Transverse colon (tissue), 4 donors: Measurements from ENCODE around the gene AJM1. TPM values are rescaled to one million over a fixed set of nuclear protein-coding genes. Genes with fewer than 3 reads are reported as not detected.

Experiments
- DNase-seq: peaks from one replicate; pipeline ENCODE4 v3.0.0-alpha.2; 2019
- H3K27ac ChIP-seq, 4 donors: fragments of 200-600 bp; sonication (generic); 2 replicates each; pipeline ENCODE4 v1.5.1; 2016 to 2018; ENCODE audit warnings: inconsistent platforms in 4 of 4
- H3K27me3 ChIP-seq: fragments of 200-600 bp; sonication (generic); 2 replicates; pipeline ENCODE4 v1.5.1; 2017; ENCODE audit warnings: inconsistent platforms
- H3K36me3 ChIP-seq, 4 donors: fragments of 200-600 bp; sonication (generic); 2 replicates each; pipeline ENCODE4 v1.5.1; 2017 to 2019; ENCODE audit warnings: inconsistent platforms in 4 of 4
- H3K4me1 ChIP-seq, 4 donors: fragments of 200-600 bp; sonication (generic); 2 replicates each; pipeline ENCODE4 v1.5.1; 2017 to 2020; ENCODE audit warnings: inconsistent platforms in 4 of 4
- H3K4me3 ChIP-seq, 4 donors: fragments of 200-600 bp; sonication (generic); 1 replicate in 1 of 4; 2 replicates in 3 of 4; pipeline versions ENCODE4 v1.5.1 to v1.6.1; 2017 to 2019; ENCODE audit warnings: inconsistent platforms in 4 of 4
- H3K9me3 ChIP-seq, 2 donors: fragments of 200-600 bp; sonication (generic); 2 replicates each; pipeline ENCODE4 v1.5.1; 2017 to 2019; ENCODE audit warnings: inconsistent platforms in 2 of 2
- CTCF ChIP-seq, 5 experiments: fragments of 200-600 bp in 3 of 5; fragments of 450-650 bp in 2 of 5; sonication (generic) in 3 of 5; IDR thresholded peaks; 1 replicate in 2 of 5; 2 replicates in 3 of 5; pipeline ENCODE4 v1.5.1; 2016 to 2017; ENCODE audit warnings: antibody characterized with exemption in 5 of 5, inconsistent platforms in 3 of 5, mild to moderate bottlenecking in 2 of 5, moderate library complexity in 1 of 5
- EP300 ChIP-seq: sonication (generic); formaldehyde crosslinking; IDR thresholded peaks from one replicate; pipeline ENCODE4 v1.6.1; 2017; ENCODE audit warnings: antibody characterized with exemption, low read depth
- POLR2A ChIP-seq: fragments of 450-650 bp; IDR thresholded peaks from one replicate; pipeline ENCODE4 v1.6.1; 2016; ENCODE audit warnings: antibody characterized with exemption, mild to moderate bottlenecking, moderate library complexity
- POLR2AphosphoS5 ChIP-seq, 3 donors: sonication (generic); formaldehyde crosslinking; IDR thresholded peaks; one replicate each; pipeline ENCODE4 v1.6.1; 2016; ENCODE audit warnings: antibody characterized with exemption in 3 of 3
- WGBS, 2 donors: methylation state at CpG; one replicate each; pipeline ENCODE4 v1.1.5; 2018; ENCODE audit warnings: low coverage in 1 of 2; 5-methylcytosine and 5-hydroxymethylcytosine counted together
- in situ Hi-C, 4 donors: fragments of 200-750 bp; cut with MboI; loops; one replicate each; pipeline versions ENCODE4 v1.15.0 to v1.15.1; 2017; ENCODE audit warnings: low sequenced_read_pairs in 3 of 4, low pct_ligation_motif_present in 1 of 4, low pct_unique_long_range_greater_than_20kb in 1 of 4
- intact Hi-C: fragments of 100-400 bp; cut with DNase I; formaldehyde crosslinking; loops from one replicate; pipeline ENCODE4 v1.15.1; 2023; ENCODE audit warnings: low total_unique reads
- total RNA-seq, 4 donors: library from RNA; depleted of rRNA; stranded (reverse); fragments of >200 nt; gene quantifications; one replicate each; pipeline ENCODE4 v1.1.0, GENCODE V29; 2016

The AJM1 gene
- total RNA-seq, 4 donors from 2014 or later, result 9.8 to 26.5 (median 17.0) TPM

- in situ Hi-C loops (no loop called here), intact Hi-C loops (no loop called here)
- Histone ChIP-seq H3K27ac (no peak overlapping the region), H3K27me3 (peaks cover 37% of the 10 kb centered on the region), H3K9me3 (no peaks in the 10 kb centered on the region), H3K4me1 (peaks cover 20 to 44% (median 39%) of the 10 kb centered on the region in 4 donors), H3K4me3 (no peak overlapping the region), H3K36me3 (no peaks in the 10 kb centered on the region)
- no peak for DNase-seq
- WGBS, 2 donors, result 90% methylated on average over 22 of the region's 22 CpGs; no CpG with 5 or more reads in 1 of the 2 donors
- TF ChIP-seq POLR2AphosphoS5 (IDR thresholded peaks at IDR 0.05) (no peak), EP300 (no peak), POLR2A (no peak), CTCF (IDR thresholded peaks at IDR 0.05) (no peak)
Observed at GRCh38 chr9:136803551-136804508, 38.4 kb upstream of the AJM1 start.

GRCh38 chr9:136804509-136805206 is 37.6 kb upstream of the AJM1 start:
- Histone ChIP-seq H3K27ac (no peak overlapping the region), H3K36me3 (no peaks in the 10 kb centered on the region), H3K4me1 (peaks cover 26 to 47% (median 42%) of the 10 kb centered on the region in 4 donors), H3K27me3 (peaks cover 29% of the 10 kb centered on the region), H3K4me3 (no peak overlapping the region), H3K9me3 (no peaks in the 10 kb centered on the region)
- WGBS, 2 donors, result 97% methylated on average over 20 of the region's 20 CpGs; no CpG with 5 or more reads in 1 of the 2 donors
- TF ChIP-seq CTCF (IDR thresholded peaks at IDR 0.05) (no peak), EP300 (no peak), POLR2A (no peak), POLR2AphosphoS5 (IDR thresholded peaks at IDR 0.05) (no peak)
- in situ Hi-C loops (no loop called here), intact Hi-C loops (no loop called here)
- no peak for DNase-seq

- H3K36me3 ChIP-seq, result no peaks in the 10 kb centered on the region
- H3K9me3 ChIP-seq, result no peaks in the 10 kb centered on the region
- peaks cover 23% of the 10 kb centered on the region for H3K27me3 ChIP-seq
- H3K4me1 ChIP-seq, result peaks cover 24 to 47% (median 42%) of the 10 kb centered on the region in 4 donors
- no peak for TF ChIP-seq EP300
- peak; percentile 2 for TF ChIP-seq POLR2A
- no peak for DNase-seq
- in situ Hi-C loops, result no loop called here
- no peak overlapping the region for H3K4me3 ChIP-seq
- intact Hi-C loops, result no loop called here
- WGBS, 2 donors, result 90 to 92% methylated on average over 4 to 11 of the region's 12 CpGs
- no peak overlapping the region for H3K27ac ChIP-seq
Observed at GRCh38 chr9:136805207-136805740, 37.0 kb upstream of the AJM1 start.

- H3K9me3 ChIP-seq, result no peaks in the 10 kb centered on the region
- H3K27me3 ChIP-seq, result peaks cover 15% of the 10 kb centered on the region
- H3K36me3 ChIP-seq, result no peaks in the 10 kb centered on the region
- H3K4me3 ChIP-seq, result no peak overlapping the region
- no peak overlapping the region for H3K27ac ChIP-seq
- H3K4me1 ChIP-seq, result peaks cover 23 to 47% (median 35%) of the 10 kb centered on the region in 4 donors
- TF ChIP-seq POLR2A (no peak), POLR2AphosphoS5 (IDR thresholded peaks at IDR 0.05) (no peak), CTCF (IDR thresholded peaks at IDR 0.05) (no peak), EP300 (no peak)
- in situ Hi-C loops (no loop called here), intact Hi-C loops (no loop called here)
- no peak for DNase-seq
- WGBS, 2 donors, result 98% methylated on average over 10 of the region's 10 CpGs; no CpG with 5 or more reads in 1 of the 2 donors
Observed at GRCh38 chr9:136806067-136806466, 36.2 kb upstream of the AJM1 start.
